HG02763 (cell line): ENCODE measurements around the gene RASL12.

Experiments
- ATAC-seq: cut with Tn5 transposase; IDR thresholded peaks from one replicate; pipeline ENCODE4 v1.9.1; 2021; ENCODE audit warnings: mild to moderate bottlenecking, moderate library complexity; ENCODE audit not compliant: unreplicated experiment

Gene RASL12

GRCh38 chr15:65092911-65093792 is 25.4 kb upstream of the RASL12 start:
- no peak for ATAC-seq

- ATAC-seq, result no peak
Observed at GRCh38 chr15:65091946-65092770, 24.4 kb upstream of the RASL12 start.

GRCh38 chr15:65089206-65089824 is 21.5 kb upstream of the RASL12 start:
- no peak for ATAC-seq

GRCh38 chr15:65088643-65089021 is 20.8 kb upstream of the RASL12 start:
- ATAC-seq, result no peak

GRCh38 chr15:65087873-65088642 is 20.3 kb upstream of the RASL12 start:
- ATAC-seq, result no peak

- no peak for ATAC-seq
Observed at GRCh38 chr15:65087411-65087810, 19.6 kb upstream of the RASL12 start.

GRCh38 chr15:65086680-65087111 is 18.9 kb upstream of the RASL12 start:
- ATAC-seq, result no peak

- no peak for ATAC-seq
Observed at GRCh38 chr15:65085990-65086679, 18.3 kb upstream of the RASL12 start.

- no peak for ATAC-seq
Observed at GRCh38 chr15:65085207-65085753, 17.5 kb upstream of the RASL12 start.

- ATAC-seq, result no peak
Observed at GRCh38 chr15:65084500-65085206, 16.9 kb upstream of the RASL12 start.

- no peak for ATAC-seq
Observed at GRCh38 chr15:65083262-65083701, 15.5 kb upstream of the RASL12 start.

GRCh38 chr15:65082303-65082953 is 14.6 kb upstream of the RASL12 start:
- no peak for ATAC-seq

- no peak for ATAC-seq
Observed at GRCh38 chr15:65081758-65082157, 14.0 kb upstream of the RASL12 start.

GRCh38 chr15:65081270-65081669 is 13.5 kb upstream of the RASL12 start:
- ATAC-seq, result no peak

- ATAC-seq, result no peak
Observed at GRCh38 chr15:65079580-65079979, 11.8 kb upstream of the RASL12 start.

GRCh38 chr15:65077981-65078352 is 10.2 kb upstream of the RASL12 start:
- no peak for ATAC-seq

GRCh38 chr15:65077291-65077980 is 9.6 kb upstream of the RASL12 start:
- ATAC-seq, result no peak
